WI38 (cell line): ENCODE measurements around the gene PSEN1.
A peak's percentile ranks its signal among the peaks of the same experiment; 100 is the strongest.

Experiments used
- H3K4me3 ChIP-seq: 2 replicates; pipeline ENCODE4 v1.5.1; 2011; ENCODE audit warnings: low read depth, mild to moderate bottlenecking, control low read depth, low read length
- CTCF ChIP-seq: IDR thresholded peaks from 2 replicates; pipeline ENCODE4 v1.5.1; 2012; ENCODE audit warnings: low read depth, mild to moderate bottlenecking, control low read depth, low read length

PSEN1 gene

GRCh38 chr14:73234586-73235394 lies 98.5 kb downstream of the PSEN1 start:
- H3K4me3 ChIP-seq = no peak overlapping the region
- TF ChIP-seq CTCF = no peak

GRCh38 chr14:73235531-73236155 lies 99.3 kb downstream of the PSEN1 start:
- no peak overlapping the region for H3K4me3 ChIP-seq
- TF ChIP-seq CTCF = no peak

DNA sequence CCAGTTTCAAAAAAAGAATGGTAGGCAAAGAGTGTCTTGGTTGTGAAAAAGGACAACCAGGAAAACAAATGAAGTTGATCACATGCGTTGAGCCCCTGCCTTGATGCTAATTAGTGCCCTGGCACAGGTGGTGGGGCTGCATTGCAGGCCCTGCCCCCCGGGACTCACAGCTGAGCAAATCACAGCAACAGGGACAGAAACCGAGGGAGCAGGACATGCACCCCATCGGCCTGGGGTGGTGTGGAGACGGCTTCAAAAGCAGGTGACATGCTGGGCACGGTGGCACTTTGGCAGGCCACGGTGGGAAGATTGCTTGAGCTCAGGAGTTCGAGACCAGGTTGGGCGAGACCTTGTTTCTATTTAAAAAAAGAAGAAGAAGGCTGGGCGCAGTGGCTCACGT lies 99.8 kb downstream of the PSEN1 start:
- TF ChIP-seq CTCF = no peak
- H3K4me3 ChIP-seq = no peak overlapping the region

GRCh38 chr14:73236752-73237218 lies 100.5 kb downstream of the PSEN1 start:
- H3K4me3 ChIP-seq = no peak overlapping the region
- no peak for TF ChIP-seq CTCF

DNA sequence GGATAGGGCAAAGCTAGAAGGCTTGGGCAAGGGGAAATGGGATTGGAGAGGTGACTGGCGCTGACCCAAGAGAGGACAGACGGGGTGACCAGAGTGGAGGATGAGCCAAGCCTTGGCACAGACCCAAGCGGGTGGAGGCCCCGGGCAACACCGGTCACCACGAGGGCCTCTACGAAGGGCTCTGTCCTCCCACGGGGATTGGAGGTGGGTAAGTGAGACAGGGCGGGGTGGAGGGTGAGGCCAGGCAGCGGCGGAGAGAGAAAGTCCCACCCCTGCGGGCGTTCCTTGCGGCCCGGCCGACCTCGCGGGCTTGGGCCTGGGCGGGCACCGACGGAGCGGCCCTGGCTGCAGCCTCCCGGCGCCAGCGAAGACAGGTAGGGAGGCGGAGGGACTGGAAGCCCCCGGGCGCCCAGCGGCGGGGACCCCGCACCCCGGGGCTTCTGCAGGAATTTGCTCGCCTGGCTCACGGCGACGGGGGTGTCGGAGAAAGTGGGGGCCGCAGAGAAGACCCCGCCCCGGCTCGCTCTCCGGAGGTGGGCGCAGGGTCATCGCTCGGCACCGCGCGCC lies 101.0 kb downstream of the PSEN1 start, which contains the start of gene PAPLN:
Gene PAPLN, plus strand, starts transcription at position 288 of the 567 bp plus-strand sequence. CDS start 2,273 bp downstream, outside the sequence.
- TF ChIP-seq CTCF = no peak
- H3K4me3 ChIP-seq = peak within 1 kb of the TSS; percentile 41

DNA sequence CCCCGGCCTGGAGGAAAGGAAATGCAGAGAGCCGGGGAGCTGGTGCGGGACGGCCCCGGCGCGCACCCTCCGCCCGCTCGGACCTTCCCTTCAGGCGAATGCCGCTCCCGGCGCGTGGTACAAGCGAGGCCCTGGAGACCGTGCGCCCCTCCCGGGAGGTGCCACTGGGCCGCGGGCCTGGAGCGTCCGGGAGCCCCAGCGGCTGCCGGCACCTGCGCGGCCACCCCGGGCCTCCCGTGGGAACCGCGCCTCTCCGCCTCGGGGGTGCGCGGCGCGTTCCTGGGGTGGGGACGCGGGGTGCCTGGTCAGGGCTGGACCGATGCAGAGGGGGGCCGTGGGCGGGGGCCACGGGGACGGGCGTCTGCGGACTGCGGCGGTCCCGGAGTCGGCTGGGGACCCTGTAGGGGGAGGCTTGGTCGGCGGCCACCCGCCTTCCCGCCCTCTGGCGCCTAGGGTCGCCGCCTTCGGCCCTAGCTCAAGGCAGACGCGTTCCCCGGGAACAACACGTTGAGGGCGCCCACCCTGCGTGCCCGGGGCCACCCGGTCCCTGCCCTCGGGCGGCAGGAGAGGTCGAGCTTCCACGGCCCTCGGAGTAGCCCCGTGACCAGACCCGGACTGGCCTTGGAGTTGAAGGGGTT lies 101.6 kb downstream of the PSEN1 start:
- peak overlapping the region; percentile 41 for H3K4me3 ChIP-seq

More for the DNA sequence above, 101.6 kb downstream of the PSEN1 start:
- TF ChIP-seq CTCF = no peak
